GM12878 (cell line): ENCODE measurements around the gene DIAPH2. TPM values are rescaled to one million over a fixed set of nuclear protein-coding genes. Genes with fewer than 3 reads are reported as not detected.

ENCODE experiments used
- ATAC-seq: fragments of 200-7000 bp; cut with Tn5 transposase; 3 replicates; pipeline ENCODE4 v1.9.1; 2020; ENCODE audit warnings: mild to moderate bottlenecking, moderate library complexity
- BruUV-seq: library from RNA; stranded (reverse); fragments of 400-500 nt; replicated peaks from 2 replicates; lab custom pipeline; 2021; lab: Mats Ljungman, UMichigan
- CTCF ChIA-PET: fragments of 300-600 bp; sonication (Branson Sonifier 250); formaldehyde crosslinking; extraction: SDS; loops from one replicate; lab custom pipeline; 2021; ENCODE audit warnings: inconsistent platforms; lab: Yijun Ruan, JAX
- POLR2A ChIA-PET: fragments of 350-600 bp; formaldehyde crosslinking; extraction: SDS; loops from one replicate; lab custom pipeline; 2021; ENCODE audit warnings: inconsistent platforms; lab: Charles Lee
- RAD21 ChIA-PET: fragments of 300-600 bp; sonication (Branson Sonifier 250); formaldehyde crosslinking; loops from one replicate; lab custom pipeline; 2023; ENCODE audit warnings: antibody characterized with exemption; ENCODE audit not compliant: unreplicated experiment; lab: Charles Lee
- SMC1A ChIA-PET: fragments of 300-600 bp; sonication (Branson Sonifier 250); formaldehyde crosslinking; loops from one replicate; lab custom pipeline; 2023; ENCODE audit not compliant: unreplicated experiment, uncharacterized antibody; lab: Charles Lee
- DNase-seq: peaks from one replicate; pipeline ENCODE4 v3.0.0-alpha.2; 2011; ENCODE audit warnings: low read depth, low spot score
- FAIRE-seq: peaks from 3 replicates; lab custom pipeline; 2011; peaks lifted over from hg19 to GRCh38; lab: Jason Lieb, UNC
- H2AFZ ChIP-seq: 2 replicates; pipeline ENCODE4 v1.6.0; 2011; ENCODE audit warnings: low read depth, low read length, control low read depth; ENCODE audit not compliant: control insufficient read depth
- H3K27ac ChIP-seq: 2 replicates; pipeline ENCODE4 v1.5.1; 2011; ENCODE audit warnings: control low read depth; ENCODE audit not compliant: control insufficient read depth, insufficient read depth
- H3K27me3 ChIP-seq, 2 experiments: replicated peaks in 1 of 2; 2 replicates each; pipeline versions ENCODE4 v1.6.0 to v1.6.1; 2011; ENCODE audit warnings: low read length in 1 of 2; ENCODE audit not compliant: control insufficient read depth in 2 of 2, insufficient read depth in 2 of 2
- H3K36me3 ChIP-seq, 2 experiments: 2 replicates each; pipeline ENCODE4 v1.5.1; 2011; ENCODE audit warnings: low read length in 1 of 2; ENCODE audit not compliant: control insufficient read depth in 2 of 2, insufficient read depth in 2 of 2
- H3K4me1 ChIP-seq: 2 replicates; pipeline ENCODE4 v1.6.1; 2011; ENCODE audit warnings: mild to moderate bottlenecking, low read length, moderate library complexity, mixed read lengths; ENCODE audit not compliant: control insufficient read depth, insufficient read depth
- H3K4me2 ChIP-seq: 2 replicates; pipeline ENCODE4 v1.6.0; 2011; ENCODE audit warnings: control low read depth; ENCODE audit not compliant: control insufficient read depth, insufficient read depth
- H3K4me3 ChIP-seq: fragments of 200-600 bp; sonication (generic); 2 replicates; pipeline ENCODE4 v1.5.1; 2016
- H3K79me2 ChIP-seq: 2 replicates; pipeline ENCODE4 v1.6.0; 2011; ENCODE audit warnings: low read length; ENCODE audit not compliant: control insufficient read depth, insufficient read depth
- H3K9ac ChIP-seq: 2 replicates; pipeline ENCODE4 v1.8.0; 2011; ENCODE audit warnings: low read length, control low read depth, mixed read lengths; ENCODE audit not compliant: control insufficient read depth, insufficient read depth
- H3K9me3 ChIP-seq: replicated peaks from 3 replicates; pipeline ENCODE4 v1.5.1; 2011; ENCODE audit warnings: mild to moderate bottlenecking, low read length; ENCODE audit not compliant: control insufficient read depth, insufficient read depth
- H4K20me1 ChIP-seq: 2 replicates; pipeline ENCODE4 v1.6.0; 2011; ENCODE audit not compliant: control insufficient read depth, insufficient read depth
- ATF2 ChIP-seq: IDR thresholded peaks from 2 replicates; pipeline ENCODE4 v1.6.1; 2012; ENCODE audit warnings: low read length, inconsistent platforms
- BMI1 ChIP-seq: fragments of 450-650 bp; IDR thresholded peaks from 2 replicates; pipeline ENCODE4 v1.6.1; 2016; ENCODE audit warnings: mild to moderate bottlenecking, moderate library complexity, borderline replicate concordance
- CHD1 ChIP-seq: IDR thresholded peaks from 2 replicates; pipeline ENCODE4 v1.6.1; 2012; ENCODE audit warnings: low read depth, low read length, improper control_type of control experiment
- CTCF ChIP-seq, 3 experiments: IDR thresholded peaks in 2 of 3; conservative IDR thresholded peaks in 1 of 3; 2 replicates each; pipeline ENCODE4 v1.5.1; 2011; ENCODE audit warnings: low read depth in 3 of 3, low read length in 3 of 3, mild to moderate bottlenecking in 3 of 3, control low read depth in 2 of 3, moderate library complexity in 2 of 3, inconsistent platforms in 1 of 3, mixed read lengths in 1 of 3; ENCODE audit not compliant: control insufficient read depth in 2 of 3, insufficient read depth in 1 of 3; ENCODE audit errors: extremely low read depth in 1 of 3
- ELK1 ChIP-seq: IDR thresholded peaks from 2 replicates; pipeline ENCODE4 v1.6.1; 2012; ENCODE audit warnings: low read depth, low read length, improper control_type of control experiment
- ETV6 ChIP-seq, 2 experiments: fragments of 450-650 bp in 1 of 2; IDR thresholded peaks in 1 of 2; conservative IDR thresholded peaks in 1 of 2; 2 replicates each; pipeline ENCODE4 v1.6.1; 2014; ENCODE audit warnings: antibody characterized with exemption in 1 of 2, borderline replicate concordance in 1 of 2, low read depth in 1 of 2, mild to moderate bottlenecking in 1 of 2, moderate library complexity in 1 of 2
- GABPA ChIP-seq: IDR thresholded peaks from 2 replicates; pipeline ENCODE4 v1.6.1; 2014; ENCODE audit warnings: antibody characterized with exemption, low read depth, mild to moderate bottlenecking, inconsistent platforms
- IKZF2 ChIP-seq, 2 experiments: fragments of 450-650 bp; IDR thresholded peaks; 2 replicates each; pipeline ENCODE4 v1.6.1; 2017; ENCODE audit warnings: mild to moderate bottlenecking in 2 of 2, moderate library complexity in 2 of 2
- JUND ChIP-seq: IDR thresholded peaks from 2 replicates; pipeline ENCODE4 v1.6.1; 2012; ENCODE audit warnings: low read depth, mild to moderate bottlenecking, low read length, improper control_type of control experiment, moderate library complexity
- MEF2B ChIP-seq: fragments of 450-650 bp; IDR thresholded peaks from 2 replicates; pipeline ENCODE4 v1.6.1; 2018; ENCODE audit warnings: mild to moderate bottlenecking, moderate library complexity; ENCODE audit not compliant: partially characterized antibody, poor library complexity, severe bottlenecking
- MLLT1 ChIP-seq: fragments of 450-650 bp; IDR thresholded peaks from 2 replicates; pipeline ENCODE4 v1.6.1; 2016; ENCODE audit warnings: mild to moderate bottlenecking
- NFYB ChIP-seq: IDR thresholded peaks from 2 replicates; pipeline ENCODE4 v1.6.1; 2011; ENCODE audit warnings: low read depth, mild to moderate bottlenecking, low read length, improper control_type of control experiment, moderate library complexity; ENCODE audit not compliant: insufficient read depth
- POLR2AphosphoS5 ChIP-seq: IDR thresholded peaks from 2 replicates; pipeline ENCODE4 v1.6.1; 2011; ENCODE audit warnings: mild to moderate bottlenecking, low read length, inconsistent platforms
- SIN3A ChIP-seq: IDR thresholded peaks from 2 replicates; pipeline ENCODE4 v1.6.1; 2012; ENCODE audit warnings: low read depth, low read length, improper control_type of control experiment
- SREBF1 ChIP-seq: IDR thresholded peaks from 2 replicates; pipeline ENCODE4 v1.6.1; 2012; ENCODE audit warnings: mild to moderate bottlenecking, low read length
- SUZ12 ChIP-seq: fragments of 200-600 bp; sonication (generic); IDR thresholded peaks from one replicate; pipeline ENCODE4 v1.6.1; 2018; ENCODE audit warnings: antibody characterized with exemption, mild to moderate bottlenecking; ENCODE audit not compliant: unreplicated experiment
- TCF7 ChIP-seq: IDR thresholded peaks from 2 replicates; pipeline ENCODE4 v1.6.1; 2014; ENCODE audit warnings: antibody characterized with exemption, borderline replicate concordance
- ZNF217 ChIP-seq: fragments of 450-650 bp; IDR thresholded peaks from 2 replicates; pipeline ENCODE4 v1.6.1; 2017; ENCODE audit warnings: antibody characterized with exemption, mild to moderate bottlenecking
- ZNF24 ChIP-seq: fragments of 450-650 bp; IDR thresholded peaks from 2 replicates; pipeline ENCODE4 v1.6.1; 2017; ENCODE audit warnings: antibody characterized with exemption, mild to moderate bottlenecking
- WGBS: methylation state at CpG from one replicate; pipeline ENCODE4 v1.1.6; 2016; ENCODE audit warnings: low lambda C conversion rate; ENCODE audit not compliant: insufficient replicate concordance, insufficient coverage; ENCODE audit errors: missing lambda C conversion rate; 5-methylcytosine and 5-hydroxymethylcytosine counted together
- in situ Hi-C: fragments of 300-500 bp; cut with MboI; formaldehyde crosslinking; loops from 9 replicates; pipeline ENCODE4 v1.14.3; 2018; ENCODE audit warnings: mixed read lengths
- intact Hi-C: fragments of 100-400 bp; cut with micrococcal nuclease; formaldehyde crosslinking; loops from one replicate; pipeline ENCODE4 v1.14.2; 2022; ENCODE audit not compliant: unreplicated experiment
- polyA plus RNA-seq, 11 experiments: library from polyadenylated mRNA; depleted of rRNA in 4 of 11; unstranded in 6 of 11; stranded (reverse) in 5 of 11; fragments of >200 nt; fragmentation: Nextera tagmentation in 4 of 11; fragmentation: Illumina TruSeq in 1 of 11; extraction: Ambion mirVana in 4 of 11; extraction: Trizol in 1 of 11; gene quantifications; 1 replicate in 1 of 11; 2 replicates in 10 of 11; pipeline versions ENCODE4 v1.2.1 to v1.2.3, GENCODE V29; 2011 to 2016; ENCODE audit warnings: inconsistent platforms in 2 of 11, missing spikeins in 2 of 11, low read depth in 1 of 11
- total RNA-seq, 4 experiments: library from RNA; depleted of rRNA in 3 of 4; stranded (reverse); fragments of >200 nt in 3 of 4; fragmentation: Illumina TruSeq in 1 of 4; extraction: Trizol in 1 of 4; gene quantifications; 2 replicates each; pipeline versions ENCODE4 v1.2.1 to v1.2.3, GENCODE V29; 2013 to 2021

Gene DIAPH2
- total and polyA plus RNA-seq, 10 of the 15 experiments (the other 5 are each of a cell fraction or from before 2014, with no cell fraction given), result 2.2 to 16.6 (median 8.8) TPM

GRCh38 chrX:96884027-96884426, 199.4 kb downstream of the DIAPH2 start (continued):
- TF ChIP-seq BMI1 (no peak), NFYB (no peak), JUND (no peak), SREBF1 (no peak), SUZ12 (no peak), ZNF24 (no peak)
- TF ChIP-seq, all 136 proteins: peak for 0

GRCh38 chrX:96889726-96890125, 205.1 kb downstream of the DIAPH2 start:
- no peak overlapping the region for H2AFZ ChIP-seq
- in situ Hi-C loops (no loop called here), intact Hi-C loops (no loop called here)
- H4K20me1 ChIP-seq, result no peaks in the 10 kb centered on the region
- ATAC-seq (no peak), FAIRE-seq (no peak), DNase-seq (no peak)
- BruUV-seq, result no TSS peak
- no peaks in the 10 kb centered on the region for H3K4me1 ChIP-seq
- ChIA-PET SMC1A (no interaction called here), CTCF (no interaction called here), POLR2A (no interaction called here), RAD21 (no interaction called here)
- H3K27me3 ChIP-seq, result no peaks in the 10 kb centered on the region
- no peaks in the 10 kb centered on the region for H3K36me3 ChIP-seq
- H3K9ac ChIP-seq, result no peak overlapping the region
- no peaks in the 10 kb centered on the region for H3K9me3 ChIP-seq
- WGBS, result 40% methylated on average over 1 of the region's 1 CpG
- no peaks in the 10 kb centered on the region for H3K79me2 ChIP-seq
- H3K4me2 ChIP-seq, result no peak overlapping the region
- H3K27ac ChIP-seq, result no peak overlapping the region
- no peak overlapping the region for H3K4me3 ChIP-seq
- TF ChIP-seq MLLT1 (no peak), ATF2 (no peak), CTCF (IDR thresholded peaks at IDR 0.05 in 2 of 3, conservative IDR thresholded peaks at IDR 0.05 in 1 of 3; ENCODE audit: control insufficient read depth in 2 of 3, extremely low read depth in 1 of 3, insufficient read depth in 1 of 3, low read depth in 3 of 3, low read length in 3 of 3) (no peak), POLR2AphosphoS5 (no peak), IKZF2 (IDR thresholded peaks at IDR 0.05) (no peak), ELK1 (no peak), TCF7 (no peak), SUZ12 (no peak), GABPA (no peak), CHD1 (no peak), MEF2B (no peak), ZNF217 (no peak), ETV6 (conservative IDR thresholded peaks at IDR 0.05 in 1 of 2, IDR thresholded peaks at IDR 0.05 in 1 of 2; ENCODE audit: borderline replicate concordance in 1 of 2, low read depth in 1 of 2) (no peak), SIN3A (no peak)
